GM18873 (cell line): ENCODE data around the gene METTL1.

Experiments
- ATAC-seq: cut with Tn5 transposase; IDR thresholded peaks from one replicate; pipeline ENCODE4 v1.9.1; 2021; ENCODE audit warnings: mild to moderate bottlenecking, moderate library complexity, moderate number of reproducible peaks; ENCODE audit not compliant: unreplicated experiment, low FRiP score

Gene METTL1

DNA sequence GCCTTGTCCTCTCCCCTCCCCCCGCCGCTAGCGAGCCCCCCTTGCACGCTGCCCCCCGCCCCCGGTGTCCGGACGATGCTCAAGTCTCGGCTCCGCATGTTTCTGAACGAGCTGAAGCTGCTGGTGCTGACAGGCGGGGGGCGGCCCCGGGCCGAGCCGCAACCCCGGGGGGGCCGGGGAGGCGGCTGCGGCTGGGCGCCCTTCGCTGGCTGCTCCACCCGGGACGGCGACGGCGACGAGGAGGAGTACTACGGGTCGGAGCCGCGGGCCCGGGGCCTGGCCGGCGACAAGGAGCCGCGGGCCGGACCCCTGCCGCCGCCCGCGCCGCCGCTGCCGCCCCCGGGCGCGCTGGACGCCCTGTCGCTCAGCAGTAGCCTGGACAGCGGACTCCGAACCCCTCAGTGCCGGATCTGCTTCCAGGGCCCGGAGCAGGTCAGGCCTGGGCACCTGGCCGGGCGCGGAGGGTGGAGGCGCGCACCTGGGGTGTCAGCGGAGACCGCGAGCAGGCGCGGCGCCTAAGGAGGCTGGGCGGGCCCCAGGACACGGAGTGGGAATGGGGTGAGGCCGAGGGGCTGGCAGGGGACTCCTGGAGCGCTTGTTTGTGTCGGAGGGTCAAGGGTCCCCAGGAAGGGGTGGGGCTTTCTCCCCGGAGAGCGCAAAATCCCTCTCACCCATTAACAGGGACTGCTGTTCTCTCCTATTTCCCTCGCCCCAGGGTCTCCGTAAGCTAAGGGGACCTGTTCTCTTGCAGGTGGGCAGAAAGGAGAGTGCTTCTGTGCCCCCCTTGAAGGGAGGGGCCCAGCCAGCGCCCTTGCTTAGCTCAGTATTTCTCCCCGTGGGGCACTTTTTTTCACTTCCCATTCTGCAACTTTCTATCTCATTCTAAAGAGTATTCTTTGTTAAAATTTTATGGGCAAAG lies 16.2 kb downstream of the METTL1 start:
- ATAC-seq, result no peak

- ATAC-seq, result no peak
These were observed 16.8 kb downstream of the METTL1 start for GRCh38 chr12:57755194-57755453.

DNA sequence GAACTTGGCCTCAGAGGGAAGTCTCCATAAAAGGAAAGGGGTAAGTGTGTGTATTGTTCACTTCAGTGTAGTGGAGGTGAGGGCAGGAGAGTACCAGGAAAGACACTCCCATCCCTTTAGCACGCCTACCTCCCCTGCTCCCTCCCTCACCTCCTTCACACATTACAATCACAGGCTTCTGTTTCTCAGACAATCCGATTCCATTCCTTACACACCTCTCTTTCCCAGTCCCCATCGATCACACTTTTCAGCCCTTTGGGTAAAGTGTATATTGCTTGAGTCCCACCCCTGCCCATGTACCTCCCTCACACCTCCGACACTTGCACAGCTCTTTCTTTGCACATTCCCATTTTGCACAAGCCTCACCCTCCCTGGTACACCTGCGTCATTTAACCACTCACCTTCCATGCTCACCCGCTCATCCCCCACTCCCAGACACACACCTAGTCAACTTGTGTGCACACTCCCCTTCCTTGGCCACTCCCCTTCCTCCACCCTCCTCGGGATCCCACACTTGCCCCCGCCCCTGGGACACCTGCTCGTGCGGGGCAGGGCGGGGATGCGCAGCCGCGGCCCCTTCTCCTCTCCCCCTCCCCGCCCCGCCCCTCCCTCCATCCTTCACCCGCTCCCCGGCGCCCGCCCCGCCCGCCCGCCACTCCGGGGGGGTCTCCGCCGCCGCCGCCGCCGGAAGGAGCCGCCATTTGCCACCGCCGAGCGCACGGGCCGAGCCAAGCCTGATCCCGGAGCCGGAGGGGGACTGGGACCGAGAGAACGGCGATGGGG lies 17.3 kb downstream of the METTL1 start, which contains the start of gene MARCHF9:
Gene MARCHF9 (plus strand): TSS at position 693 of the 783 bp plus-strand sequence. CDS start 426 bp downstream, outside the sequence.
- no peak for ATAC-seq

GRCh38 chr12:57753756-57754337 lies 18.1 kb downstream of the METTL1 start:
- ATAC-seq, result no peak

DNA sequence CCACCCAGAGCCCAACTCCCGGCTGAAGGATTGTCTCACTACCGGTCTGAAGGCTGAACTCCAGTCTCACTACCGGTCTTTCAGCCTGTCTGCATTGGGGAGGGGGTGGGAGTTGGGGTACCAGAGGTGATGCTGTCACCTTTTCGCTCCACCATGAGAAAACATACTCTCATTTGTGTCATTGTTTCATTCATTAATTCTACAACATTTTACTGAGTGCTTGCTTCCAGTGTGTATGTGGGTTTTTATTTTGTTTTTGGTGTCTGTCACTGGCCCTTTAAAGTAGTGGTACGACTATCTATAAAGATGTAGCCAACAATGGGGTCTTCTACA lies 19.3 kb downstream of the METTL1 start:
- no peak for ATAC-seq

- ATAC-seq, result peak; percentile 79
These were observed 19.9 kb downstream of the METTL1 start, which contains the start of gene CDK4 for GRCh38 chr12:57751788-57752667. Gene CDK4 (minus strand): TSS chr12:57752310. CDS start chr12:57751717, 593 bp downstream.

GRCh38 chr12:57751432-57751787 lies 20.5 kb downstream of the METTL1 start:
- no peak for ATAC-seq

GRCh38 chr12:57750561-57751431 lies 21.1 kb downstream of the METTL1 start:
- no peak for ATAC-seq

DNA sequence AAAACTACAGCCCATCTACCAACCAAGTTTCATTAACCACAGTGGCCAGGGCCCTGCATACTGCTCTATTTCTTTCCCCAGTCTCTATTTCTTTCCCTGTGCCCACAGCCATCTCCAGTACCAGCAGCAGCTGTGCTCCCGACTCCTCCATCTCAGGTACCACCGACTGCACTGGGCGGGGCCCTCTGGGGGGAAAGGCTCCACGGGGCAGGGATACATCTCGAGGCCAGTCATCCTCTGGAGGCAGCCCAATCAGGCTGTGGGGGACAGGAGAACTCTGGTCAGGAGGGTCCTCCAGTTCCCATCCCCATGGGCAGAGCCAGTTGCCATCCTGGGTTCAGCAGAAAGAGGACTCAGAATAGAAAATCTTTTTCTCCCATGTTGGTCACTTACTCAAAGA lies 22.8 kb downstream of the METTL1 start:
- no peak for ATAC-seq

DNA sequence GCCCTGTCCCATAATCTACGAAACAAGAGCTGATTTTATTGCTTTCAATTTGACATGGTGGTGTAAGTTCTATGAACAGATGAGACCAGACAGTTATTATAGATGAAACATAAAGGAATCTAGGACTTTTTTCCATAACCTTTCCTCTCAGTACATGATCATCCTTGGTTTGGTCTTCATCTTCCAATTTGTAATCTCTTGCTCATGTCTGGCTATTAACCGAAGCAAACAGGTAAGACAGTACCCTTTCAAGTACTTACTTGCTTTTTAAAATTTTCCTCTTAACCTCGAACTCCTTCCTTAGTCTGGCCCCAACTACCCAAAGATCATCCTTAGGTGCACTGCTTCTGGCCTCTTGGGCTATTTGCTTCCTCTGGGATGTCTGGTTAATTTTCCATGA lies 25.9 kb downstream of the METTL1 start:
- ATAC-seq, result no peak

DNA sequence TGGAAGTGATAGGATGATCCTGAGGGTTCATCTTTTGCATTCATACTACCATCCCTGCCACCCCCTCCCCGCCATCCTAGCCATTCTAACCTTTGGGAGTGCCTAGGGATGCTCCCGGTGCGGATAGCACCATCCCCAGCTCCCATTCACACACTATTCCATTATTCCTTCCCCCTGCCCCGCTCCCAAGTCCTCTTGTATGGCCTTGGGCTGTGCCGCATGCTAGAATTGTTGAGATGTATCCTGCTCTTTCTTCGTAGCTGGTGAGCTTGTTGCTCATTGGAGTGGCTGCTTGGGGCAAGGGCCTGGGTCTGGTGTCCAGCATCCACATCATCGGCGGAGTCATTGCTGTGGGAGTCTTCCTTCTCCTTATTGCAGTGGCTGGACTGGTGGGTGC lies 26.4 kb downstream of the METTL1 start:
- no peak for ATAC-seq

DNA sequence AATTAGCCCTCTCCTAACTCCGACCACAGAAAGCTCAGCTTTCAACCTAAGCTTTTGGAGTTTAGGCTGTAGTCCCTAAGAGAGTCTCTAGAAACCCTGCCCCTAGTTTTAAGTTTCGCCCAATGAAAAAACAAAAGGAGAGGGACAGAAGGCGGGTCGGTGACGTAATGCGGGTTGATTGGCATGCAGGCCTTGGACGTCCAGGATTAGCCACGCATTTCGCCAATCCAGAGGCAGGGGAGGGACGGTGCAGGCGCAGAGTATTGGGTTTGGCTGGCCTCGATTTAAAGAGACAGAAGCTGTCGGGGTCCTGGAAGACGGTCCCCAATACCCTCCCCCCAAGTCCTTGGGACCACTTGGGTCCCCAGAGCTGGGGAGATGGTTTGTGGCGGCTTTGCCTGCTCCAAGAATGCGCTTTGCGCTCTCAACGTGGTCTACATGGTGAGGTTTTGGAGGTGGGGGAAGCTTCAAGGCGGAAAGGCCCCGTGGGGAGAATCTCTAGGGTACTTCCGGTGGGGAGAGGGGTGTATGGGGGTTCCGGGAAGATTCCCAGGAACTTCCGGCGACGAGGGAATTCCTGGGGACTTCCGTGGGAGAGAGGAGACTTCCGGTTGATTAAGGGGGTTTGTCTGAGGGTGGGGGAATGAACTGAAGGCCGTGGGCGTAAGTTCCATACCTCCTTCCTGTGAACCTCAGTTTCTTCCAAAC lies 27.0 kb downstream of the METTL1 start, which contains the start of gene TSPAN31:
Gene TSPAN31 (plus strand): TSS at position 263 of the 708 bp plus-strand sequence. CDS start 116 bp downstream, at position 379.
- peak; percentile 79 for ATAC-seq

DNA sequence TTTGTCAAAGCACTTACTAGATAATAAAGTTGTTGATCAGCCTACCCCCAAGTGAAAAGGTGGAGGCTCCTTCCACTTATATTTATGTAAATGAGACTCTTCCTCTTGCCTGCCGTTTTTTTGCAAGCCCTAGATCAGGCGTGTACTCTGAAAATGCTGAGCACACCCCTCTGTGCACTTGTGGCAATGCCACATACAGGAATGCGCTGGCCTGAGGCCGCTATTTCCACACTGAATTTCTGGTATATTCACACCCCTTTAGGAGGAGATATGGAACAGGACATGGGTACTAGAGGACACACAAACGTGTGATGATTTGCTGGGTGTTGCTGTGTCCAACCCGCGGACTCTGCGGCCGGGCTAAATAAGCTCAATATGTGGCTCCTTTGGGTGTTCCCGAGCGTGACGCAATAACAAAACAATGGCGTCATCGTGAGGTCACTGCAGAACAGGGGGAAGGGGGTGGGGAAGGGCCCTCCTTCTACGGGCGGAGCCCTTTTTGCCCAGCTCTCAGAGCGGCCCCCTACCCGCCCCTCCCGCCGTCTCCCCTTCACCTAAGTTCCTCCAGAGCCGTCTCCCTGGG lies 27.6 kb downstream of the METTL1 start:
- peak; percentile 18 for ATAC-seq

GRCh38 chr12:57743769-57744168 lies 28.1 kb downstream of the METTL1 start:
- ATAC-seq, result no peak

DNA sequence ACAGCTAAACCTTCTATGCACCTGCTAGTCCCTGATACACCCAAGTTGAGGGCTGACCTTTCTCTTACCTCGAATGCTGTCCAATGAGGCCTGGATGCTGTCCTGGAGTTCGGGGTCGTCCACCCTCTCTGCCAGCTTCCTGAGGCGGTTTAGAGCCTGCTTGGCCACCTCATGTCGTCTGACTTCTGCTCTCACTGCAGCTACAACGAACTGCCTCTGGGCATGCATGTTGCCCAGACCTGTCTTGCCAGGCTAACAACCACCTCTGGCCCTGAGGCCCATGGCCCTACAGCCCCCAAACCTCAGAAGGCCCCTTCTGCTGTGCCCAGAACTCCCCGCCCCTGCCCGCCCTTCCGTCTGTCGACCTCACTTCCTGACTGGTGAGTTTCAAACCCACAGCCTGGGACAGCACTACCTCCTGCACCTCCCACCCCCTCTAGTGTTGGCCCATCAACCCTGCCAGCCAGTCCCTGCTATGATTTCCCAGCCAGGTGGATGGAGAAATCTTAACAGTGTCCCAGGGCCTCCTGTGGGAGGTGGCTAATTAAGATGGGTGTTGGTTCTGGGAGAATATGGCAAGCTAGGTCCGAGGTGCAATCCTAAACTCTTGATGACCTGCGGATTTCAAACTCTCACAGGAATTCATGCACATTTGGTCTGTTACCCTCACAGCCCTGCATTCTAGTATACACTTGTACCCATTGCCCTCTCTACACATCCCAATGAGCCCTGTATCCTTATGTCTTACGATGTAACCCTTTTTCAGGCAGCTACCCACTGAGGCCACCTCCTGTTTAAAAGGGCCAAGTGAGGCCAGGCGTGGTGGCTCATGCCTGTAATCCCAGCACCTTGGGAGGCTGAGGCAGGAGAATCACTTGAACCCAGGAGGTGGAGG lies 29.8 kb downstream of the METTL1 start:
- peak; percentile 54 for ATAC-seq

DNA sequence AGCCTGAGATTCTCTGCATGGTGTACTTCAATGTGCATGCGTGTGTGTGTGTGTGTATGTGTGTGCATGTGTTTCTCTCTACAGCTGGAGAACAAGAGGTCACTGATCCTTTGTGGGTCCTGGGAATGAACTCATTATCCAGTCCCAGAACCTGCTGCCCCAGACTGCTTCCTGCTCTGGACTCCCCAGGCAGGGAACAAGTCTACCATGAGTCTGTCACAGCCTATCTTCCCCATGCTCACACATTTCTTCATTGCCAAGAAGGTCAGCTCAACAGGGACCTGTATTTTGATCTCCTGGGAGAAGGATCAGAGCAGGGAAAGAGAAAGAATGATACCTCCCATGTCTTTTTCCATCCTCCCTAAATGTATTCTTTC lies 30.5 kb downstream of the METTL1 start:
- ATAC-seq, result no peak

DNA sequence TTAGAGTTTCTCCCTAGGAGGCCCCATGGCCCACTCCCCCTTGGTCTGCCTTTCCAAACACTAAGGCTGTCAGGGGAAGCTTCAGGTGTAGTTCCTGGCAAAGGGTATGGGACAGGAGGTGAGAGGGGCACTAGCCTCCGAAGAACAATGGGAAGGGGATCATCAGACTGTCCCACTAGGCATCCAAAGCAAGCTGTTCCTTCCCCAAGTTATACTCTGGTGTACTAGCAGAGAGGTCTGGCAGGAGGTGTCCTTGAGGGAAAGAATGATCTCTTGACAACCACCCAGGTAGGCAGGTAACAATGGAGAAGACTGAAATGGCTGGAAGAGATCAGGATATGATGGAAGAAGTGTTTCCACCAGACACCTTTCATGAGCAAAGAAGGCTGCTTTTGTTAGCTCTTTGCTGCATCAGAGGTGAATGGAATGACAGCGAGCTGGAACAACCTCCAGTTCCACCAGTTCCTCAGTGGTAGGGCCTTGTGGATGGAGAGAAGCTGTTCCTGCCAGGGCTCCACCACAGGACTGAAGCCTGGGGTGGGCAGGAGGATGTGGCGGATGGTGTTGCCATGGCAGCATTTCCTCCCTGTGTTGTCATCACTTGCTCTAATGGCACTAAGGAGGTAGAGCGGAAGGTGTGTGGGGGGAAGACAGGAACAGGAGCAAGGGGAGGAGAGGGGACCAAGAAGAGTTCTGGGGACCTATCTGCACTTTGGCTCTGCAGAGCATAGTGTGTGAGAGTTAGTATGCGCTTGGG lies 31.1 kb downstream of the METTL1 start:
- peak; percentile 55 for ATAC-seq
